Measurements from ENCODE around the gene VAMP2.
A peak's percentile ranks its signal among the peaks of the same experiment; 100 is the strongest.

The VAMP2 gene

DNA sequence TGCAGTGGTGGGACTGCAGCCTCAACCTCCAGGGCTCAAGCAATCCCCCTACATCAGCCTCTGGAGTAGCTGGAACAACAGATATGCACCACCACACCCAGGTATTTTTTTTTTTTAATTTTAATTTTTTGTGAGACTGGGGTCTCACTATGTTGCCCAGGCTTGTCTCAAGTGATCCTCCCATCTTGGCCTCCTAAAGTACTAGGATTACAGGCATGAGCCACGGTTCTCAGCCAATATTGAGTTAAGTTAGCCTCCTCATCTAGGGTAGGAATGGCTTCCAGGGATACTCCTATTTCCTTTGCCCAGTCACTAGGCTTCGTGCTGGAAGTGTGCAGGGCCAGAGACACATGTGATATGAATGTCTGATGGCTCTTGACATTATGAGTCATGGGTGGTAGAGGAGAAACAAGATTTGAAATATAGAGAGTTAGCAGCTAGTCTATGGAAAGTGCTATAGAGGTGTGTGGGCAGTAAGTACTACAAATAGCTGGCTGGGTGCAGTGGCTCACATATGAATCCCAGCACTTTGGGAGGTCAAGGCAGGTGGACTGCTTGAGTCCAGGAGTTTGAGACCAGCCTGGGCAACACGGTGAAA is 30.8 kb downstream of the VAMP2 start:
- H3K4me2 ChIP-seq = no peak overlapping the region
- no peak overlapping the region for H3K27ac ChIP-seq
- no peaks in the 10 kb centered on the region for H3K79me2 ChIP-seq (ENCODE audit: insufficient read depth, low read depth)
- no peaks in the 10 kb centered on the region for H3K4me1 ChIP-seq (ENCODE audit: low read depth, poor library complexity, severe bottlenecking)
- no peaks in the 10 kb centered on the region for H3K36me3 ChIP-seq (ENCODE audit: insufficient read depth)
- no peak overlapping the region for H2AFZ ChIP-seq (ENCODE audit: low read depth)
- no peak overlapping the region for H3K4me3 ChIP-seq (IDR thresholded peaks at IDR 0.05; ENCODE audit: insufficient read depth, low read depth, low read length)
- no peaks in the 10 kb centered on the region for H4K20me1 ChIP-seq (ENCODE audit: insufficient read depth)
- H3K27me3 ChIP-seq (ENCODE audit: insufficient read depth, low read depth) = no peaks in the 10 kb centered on the region
- H3K9ac ChIP-seq = no peak overlapping the region
- TF ChIP-seq, protein P1, sequence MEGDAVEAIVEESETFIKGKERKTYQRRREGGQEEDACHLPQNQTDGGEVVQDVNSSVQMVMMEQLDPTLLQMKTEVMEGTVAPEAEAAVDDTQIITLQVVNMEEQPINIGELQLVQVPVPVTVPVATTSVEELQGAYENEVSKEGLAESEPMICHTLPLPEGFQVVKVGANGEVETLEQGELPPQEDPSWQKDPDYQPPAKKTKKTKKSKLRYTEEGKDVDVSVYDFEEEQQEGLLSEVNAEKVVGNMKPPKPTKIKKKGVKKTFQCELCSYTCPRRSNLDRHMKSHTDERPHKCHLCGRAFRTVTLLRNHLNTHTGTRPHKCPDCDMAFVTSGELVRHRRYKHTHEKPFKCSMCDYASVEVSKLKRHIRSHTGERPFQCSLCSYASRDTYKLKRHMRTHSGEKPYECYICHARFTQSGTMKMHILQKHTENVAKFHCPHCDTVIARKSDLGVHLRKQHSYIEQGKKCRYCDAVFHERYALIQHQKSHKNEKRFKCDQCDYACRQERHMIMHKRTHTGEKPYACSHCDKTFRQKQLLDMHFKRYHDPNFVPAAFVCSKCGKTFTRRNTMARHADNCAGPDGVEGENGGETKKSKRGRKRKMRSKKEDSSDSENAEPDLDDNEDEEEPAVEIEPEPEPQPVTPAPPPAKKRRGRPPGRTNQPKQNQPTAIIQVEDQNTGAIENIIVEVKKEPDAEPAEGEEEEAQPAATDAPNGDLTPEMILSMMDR (conservative IDR thresholded peaks at IDR 0.05; ENCODE audit: low read depth, low read length) = no peak

DNA sequence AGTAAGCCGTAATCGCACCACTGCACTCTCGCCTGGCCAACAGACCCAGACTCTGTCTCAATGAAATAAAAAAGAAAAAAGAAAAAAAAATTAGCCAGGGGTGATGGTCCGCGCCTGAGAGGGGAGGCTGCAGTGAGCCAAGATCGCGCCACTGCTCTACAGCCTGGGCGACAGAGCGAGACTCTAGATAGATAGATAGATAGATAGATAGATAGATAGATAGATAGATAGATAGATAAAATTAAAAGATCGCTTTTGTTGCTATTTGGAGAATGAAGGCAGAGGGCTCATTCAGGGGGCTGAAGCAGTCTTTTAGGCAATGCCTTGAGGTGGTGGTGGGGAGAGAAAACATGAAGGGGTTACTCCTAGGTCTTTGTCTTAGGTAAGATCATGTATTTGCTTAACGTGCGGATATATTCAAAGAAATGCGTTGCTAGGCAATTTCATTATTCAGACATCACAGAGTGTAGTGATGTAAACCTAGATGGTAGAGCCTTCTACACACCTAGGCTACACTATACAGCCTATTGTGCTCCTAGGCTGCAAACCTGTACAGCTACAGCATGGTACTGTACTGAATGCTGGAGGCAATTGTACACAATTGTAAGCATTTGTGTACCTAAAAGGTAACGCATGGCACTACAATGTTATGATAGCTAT is 34.5 kb downstream of the VAMP2 start:
- Histone ChIP-seq H3K4me2 (no peak overlapping the region), H3K79me2 (ENCODE audit: insufficient read depth, low read depth) (no peaks in the 10 kb centered on the region), H3K27me3 (ENCODE audit: insufficient read depth, low read depth) (no peaks in the 10 kb centered on the region), H4K20me1 (ENCODE audit: insufficient read depth) (no peaks in the 10 kb centered on the region), H2AFZ (ENCODE audit: low read depth) (no peak overlapping the region), H3K27ac (no peak overlapping the region), H3K36me3 (ENCODE audit: insufficient read depth) (no peaks in the 10 kb centered on the region), H3K4me3 (IDR thresholded peaks at IDR 0.05; ENCODE audit: insufficient read depth, low read depth, low read length) (no peak overlapping the region), H3K4me1 (ENCODE audit: low read depth, poor library complexity, severe bottlenecking) (no peaks in the 10 kb centered on the region), H3K9ac (no peak overlapping the region)
- TF ChIP-seq, protein P1 (conservative IDR thresholded peaks at IDR 0.05; ENCODE audit: low read depth, low read length) = no peak

DNA sequence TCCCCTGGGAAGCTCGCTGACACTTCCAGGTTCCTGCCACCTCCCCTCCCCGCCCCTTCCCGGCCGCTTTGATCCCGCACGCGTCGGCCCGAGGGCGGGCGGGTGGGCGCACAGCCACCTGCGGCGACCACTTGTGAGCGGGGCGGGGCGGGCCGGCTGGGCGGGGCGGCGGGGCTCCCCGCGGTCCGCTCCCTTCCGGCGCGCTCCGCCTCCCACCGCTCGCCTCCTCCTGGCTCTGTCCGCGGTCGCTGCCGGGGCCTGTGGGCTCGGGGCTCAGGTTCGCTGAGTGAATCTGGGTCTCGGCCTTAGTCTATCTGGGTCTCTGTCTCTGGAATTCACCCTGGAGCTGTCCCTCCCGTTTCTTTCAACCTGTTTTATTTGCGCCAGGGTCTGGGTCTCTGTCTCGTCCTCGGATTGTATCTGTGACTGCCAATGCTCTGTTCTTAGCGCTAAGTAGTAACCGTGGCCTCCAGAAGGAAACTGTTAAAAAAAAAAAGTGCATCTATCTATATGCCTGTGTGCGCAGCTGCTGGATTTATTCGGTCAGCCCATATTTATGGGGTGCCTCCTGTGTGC is 36.2 kb downstream of the VAMP2 start:
- H3K9ac ChIP-seq = no peak overlapping the region
- no peak overlapping the region for H3K27ac ChIP-seq
- H3K79me2 ChIP-seq (ENCODE audit: insufficient read depth, low read depth) = no peaks in the 10 kb centered on the region
- peak overlapping the region; percentile 6; the same call in 1 of the 2 replicates for H2AFZ ChIP-seq (ENCODE audit: low read depth)
- TF ChIP-seq, protein P1 (conservative IDR thresholded peaks at IDR 0.05; ENCODE audit: low read depth, low read length) = no peak
- H3K4me1 ChIP-seq (ENCODE audit: low read depth, poor library complexity, severe bottlenecking) = no peaks in the 10 kb centered on the region
- no peaks in the 10 kb centered on the region for H3K27me3 ChIP-seq (ENCODE audit: insufficient read depth, low read depth)
- no peak overlapping the region for H3K4me3 ChIP-seq (IDR thresholded peaks at IDR 0.05; ENCODE audit: insufficient read depth, low read depth, low read length)
- H4K20me1 ChIP-seq (ENCODE audit: insufficient read depth) = no peaks in the 10 kb centered on the region
- no peaks in the 10 kb centered on the region for H3K36me3 ChIP-seq (ENCODE audit: insufficient read depth)
- H3K4me2 ChIP-seq = peak overlapping the region; percentile 36; the same call in 1 of the 2 replicates

DNA sequence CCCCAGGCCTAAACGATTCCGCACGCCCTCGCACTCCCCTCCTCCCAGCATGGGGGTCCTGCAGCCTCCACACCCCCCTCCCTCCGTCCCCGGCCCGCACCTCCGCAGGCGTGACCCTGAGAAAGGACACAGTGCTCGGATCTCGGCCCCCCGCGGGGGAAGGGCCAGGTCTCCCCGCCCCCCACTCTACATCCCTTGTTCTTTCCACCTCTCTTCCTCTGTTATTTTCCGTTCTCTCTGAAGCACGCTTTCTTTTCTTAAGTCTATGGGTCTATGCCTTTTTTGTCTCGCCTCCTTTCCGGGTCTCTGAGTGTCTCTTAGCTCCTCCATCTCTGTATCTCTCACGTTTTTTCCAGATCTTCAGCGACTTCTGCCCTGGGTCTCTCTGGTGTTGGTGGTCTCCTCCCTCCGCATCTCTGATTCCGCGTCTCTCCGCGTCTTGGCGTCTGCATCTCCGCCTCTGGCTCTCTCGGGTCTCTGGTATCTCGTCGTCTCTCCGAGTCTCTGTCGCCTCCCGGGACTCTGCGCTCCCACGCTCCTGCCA is 36.7 kb downstream of the VAMP2 start:
- Histone ChIP-seq H3K36me3 (ENCODE audit: insufficient read depth) (no peaks in the 10 kb centered on the region), H3K27me3 (ENCODE audit: insufficient read depth, low read depth) (no peaks in the 10 kb centered on the region), H3K9ac (no peak overlapping the region), H3K4me2 (no peak overlapping the region), H3K4me1 (ENCODE audit: low read depth, poor library complexity, severe bottlenecking) (no peaks in the 10 kb centered on the region), H3K27ac (no peak overlapping the region), H4K20me1 (ENCODE audit: insufficient read depth) (no peaks in the 10 kb centered on the region), H3K4me3 (IDR thresholded peaks at IDR 0.05; ENCODE audit: insufficient read depth, low read depth, low read length) (no peak overlapping the region), H3K79me2 (ENCODE audit: insufficient read depth, low read depth) (no peaks in the 10 kb centered on the region), H2AFZ (ENCODE audit: low read depth) (peak overlapping the region; percentile 30; the same call in 1 of the 2 replicates)
- TF ChIP-seq, protein P1 (conservative IDR thresholded peaks at IDR 0.05; ENCODE audit: low read depth, low read length) = no peak

Measured in KMS-11 (cell line).